Ovary (tissue), 10 donors: ENCODE data around the gene VKORC1L1. TPM values are rescaled to one million over a fixed set of nuclear protein-coding genes. Genes with fewer than 3 reads are reported as not detected.
"Not testable (repeated sequence)": the region's sequence is repeated elsewhere in the genome, so short reads cannot be mapped to it uniquely, and the experiment has no call there.

Experiments used
- DNase-seq, 5 donors: peaks; one replicate each; pipeline ENCODE4 v3.0.0-alpha.2; 2019 to 2020
- H3K27ac ChIP-seq, 2 donors: fragments of 200-600 bp; one replicate each; pipeline versions ENCODE4 v1.5.1 to v1.8.0; 2019 to 2022
- H3K27me3 ChIP-seq: fragments of 200-600 bp; one replicate; pipeline ENCODE4 v1.8.0; 2022
- H3K36me3 ChIP-seq: fragments of 200-600 bp; sonication (generic); one replicate; pipeline ENCODE4 v1.5.1; 2019
- H3K4me1 ChIP-seq: one replicate; pipeline ENCODE4 v1.8.1; 2013; ENCODE audit warnings: mild to moderate bottlenecking, moderate library complexity; ENCODE audit not compliant: insufficient read depth
- H3K4me3 ChIP-seq: fragments of 200-600 bp; sonication (generic); one replicate; pipeline ENCODE4 v1.5.1; 2017
- H3K9me3 ChIP-seq, 2 donors: fragments of 200-600 bp in 1 of 2; sonication (generic) in 1 of 2; one replicate each; pipeline versions ENCODE4 v1.5.1 to v1.8.1; 2013 to 2019; ENCODE audit warnings: mild to moderate bottlenecking in 1 of 2, moderate library complexity in 1 of 2
- EP300 ChIP-seq: sonication (generic); formaldehyde crosslinking; IDR thresholded peaks from one replicate; pipeline ENCODE4 v1.6.1; 2017; ENCODE audit warnings: antibody characterized with exemption
- POLR2A ChIP-seq: fragments of 450-650 bp; IDR thresholded peaks from one replicate; pipeline ENCODE4 v1.6.1; 2017; ENCODE audit warnings: antibody characterized with exemption, mild to moderate bottlenecking, moderate library complexity
- WGBS, 3 donors: extraction: QIAGEN DNeasy Blood & Tissue Kit in 1 of 3; methylation state at CpG; one replicate each; pipeline versions ENCODE4 v1.1.5 to v1.1.7; 2013 to 2017; 5-methylcytosine and 5-hydroxymethylcytosine counted together
- intact Hi-C, 4 donors: fragments of 100-400 bp; cut with DNase I; formaldehyde crosslinking; loops; one replicate each; pipeline versions ENCODE4 v1.11.0 to v1.15.1; 2022 to 2023
- long read RNA-seq, 3 donors: library from polyadenylated mRNA in 2 of 3; unstranded in 2 of 3; transcript quantifications; one replicate each; pipeline ENCODE4 v2.0.0 and lab custom pipeline, GENCODE V29; 2021 to 2026
- polyA plus RNA-seq, 2 donors: library from polyadenylated mRNA; stranded (reverse); fragments of 200-250 nt in 1 of 2; fragments of 350-450 nt in 1 of 2; fragmentation: Illumina TruSeq in 1 of 2; extraction: RNeasy Lipid Tissue Mini Kit (QIAGEN cat#74804) in 1 of 2; gene quantifications; one replicate each; pipeline ENCODE4 v1.2.3, GENCODE V29; 2013 to 2014
- total RNA-seq, 7 donors: library from RNA; depleted of rRNA in 2 of 7; stranded (reverse); fragments of >200 nt in 2 of 7; fragmentation: NEBNext Ultra II Directional in 3 of 7; extraction: Animal tissue kit (Norgen Biotek cat#: 25700) in 3 of 7; gene quantifications; one replicate each; pipeline versions ENCODE4 v1.1.0 to v1.2.4, GENCODE V29; 2016 to 2023
- TF ChIP-seq, protein P1 (sequence below), 3 donors: fragments of 450-650 bp in 2 of 3; fragments of 200-600 bp in 1 of 3; IDR thresholded peaks; one replicate each; pipeline versions ENCODE4 v1.5.1 to v1.8.0; 2016 to 2022; ENCODE audit warnings: antibody characterized with exemption in 3 of 3, mild to moderate bottlenecking in 1 of 3
- donor health status: DM: no; HTN: no; CAD: no; lungs with moderate emphysema.
- donor health status: DM: no; HTN: no; CAD: no.
- donor health status: Bipolar disorder and iron deficiency.
- donor health status: DM: yes; HTN: yes; CAD: no.
- donor health status: DM: no; HTN: no; CAD: no.
- donor health status: DM: yes; HTN: yes; CAD: no.

Gene VKORC1L1
- total RNA-seq: 10 to 100 TPM; 11.8 to 30.0 (median 24.8) TPM
- 10 to 100 TPM; 16.3 to 38.0 TPM for polyA plus RNA-seq
- long read RNA-seq, donor 1, full-length matches to known transcripts: 2 of 24 reads
- long read RNA-seq, donor 1, partial matches to known transcripts: 0 of 24 reads
- long read RNA-seq, donor 1, other reads (novel, unspliced or antisense): 22 of 24 reads
- long read RNA-seq, donor 2, full-length matches to known transcripts: 20 of 20 reads
- long read RNA-seq, donor 2, partial matches to known transcripts: 0 of 20 reads
- long read RNA-seq, donor 2, other reads (novel, unspliced or antisense): 0 of 20 reads
- long read RNA-seq, donor 3, full-length matches to known transcripts: 49 of 58 reads
- long read RNA-seq, donor 3, partial matches to known transcripts: 7 of 58 reads
- long read RNA-seq, donor 3, other reads (novel, unspliced or antisense): 2 of 58 reads

DNA sequence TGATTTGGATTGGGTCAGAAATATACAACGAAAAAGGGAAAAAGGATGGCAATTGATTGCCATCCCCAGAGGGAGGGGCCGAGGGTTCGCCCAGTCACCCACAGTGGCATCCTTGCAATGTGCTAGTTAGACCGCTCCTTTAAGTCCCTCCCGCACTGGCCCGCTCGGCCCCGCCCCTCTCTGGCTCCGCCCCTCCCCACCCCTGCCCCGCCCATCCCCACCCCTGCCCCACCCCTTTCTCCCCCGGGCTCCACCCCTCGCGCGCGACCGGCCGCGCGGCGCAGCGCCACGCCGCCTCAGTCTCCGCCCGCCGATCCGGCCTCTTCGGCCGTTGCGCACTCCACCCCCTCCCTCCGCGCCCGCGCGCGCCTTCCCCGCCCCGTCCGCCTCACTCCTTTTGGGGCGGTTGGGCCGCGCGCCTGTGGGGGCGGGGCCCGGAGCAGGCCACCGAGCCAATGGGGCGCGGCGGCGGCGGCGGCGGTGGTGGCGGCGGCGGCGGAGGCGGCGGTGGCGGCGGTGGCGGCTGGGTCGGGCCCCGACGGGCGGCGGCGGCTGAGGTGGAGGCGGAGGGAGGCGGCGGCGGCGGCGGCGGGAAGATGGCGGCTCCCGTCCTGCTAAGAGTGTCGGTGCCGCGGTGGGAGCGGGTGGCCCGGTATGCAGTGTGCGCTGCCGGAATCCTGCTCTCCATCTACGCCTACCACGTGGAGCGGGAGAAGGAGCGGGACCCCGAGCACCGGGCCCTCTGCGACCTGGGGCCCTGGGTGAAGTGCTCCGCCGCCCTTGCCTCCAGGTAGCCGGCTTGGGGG lies at the start of gene VKORC1L1:
VKORC1L1 (plus strand) TSS at position 299 of the 806 bp plus-strand sequence; CDS start at position 597, 298 bp downstream.
- Histone ChIP-seq H3K36me3 (no peaks in the 10 kb centered on the region), H3K27me3 (no peaks in the 10 kb centered on the region), H3K4me3 (peak within 1 kb of the TSS; percentile 100), H3K4me1 (peaks cover 2% of the 10 kb centered on the region), H3K9me3 (no peaks in the 10 kb centered on the region), H3K27ac (peak within 1 kb of the TSS; percentile 4 to 64)
- 0 to 1% (median 1%) methylated on average over 32 to 93 of the region's 94 CpGs for WGBS, 3 donors
- intact Hi-C loops: no loop called here
- TF ChIP-seq EP300: no peak
- peak; percentile 7 for TF ChIP-seq POLR2A
- DNase-seq: peak; percentile 94 to 97 (median 96)

DNA sequence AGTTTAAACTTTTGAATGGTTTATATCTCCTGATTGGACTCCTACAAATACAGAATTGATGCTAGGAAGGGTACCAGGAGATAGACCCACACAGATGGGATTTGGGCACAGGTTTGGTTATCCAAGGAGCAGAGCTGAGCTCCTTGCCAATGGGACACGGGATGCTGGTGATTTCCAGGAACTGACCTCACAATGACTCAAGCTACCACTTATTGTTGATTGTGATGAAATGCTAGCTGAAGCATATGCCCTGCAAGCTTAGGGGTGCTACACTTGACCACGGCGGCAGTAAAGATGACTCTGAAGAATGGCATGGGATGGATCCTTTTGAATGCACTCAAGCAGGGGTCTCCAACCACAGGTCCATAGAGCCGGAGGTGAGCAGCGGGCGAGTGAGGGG lies 45.5 kb upstream of the VKORC1L1 start:
- 90 to 95% (median 91%) methylated on average over 6 of the region's 6 CpGs for WGBS, 3 donors
- intact Hi-C loops: no loop called here
- no peak for TF ChIP-seq POLR2A
- no peak for TF ChIP-seq EP300
- TF ChIP-seq, protein P1, sequence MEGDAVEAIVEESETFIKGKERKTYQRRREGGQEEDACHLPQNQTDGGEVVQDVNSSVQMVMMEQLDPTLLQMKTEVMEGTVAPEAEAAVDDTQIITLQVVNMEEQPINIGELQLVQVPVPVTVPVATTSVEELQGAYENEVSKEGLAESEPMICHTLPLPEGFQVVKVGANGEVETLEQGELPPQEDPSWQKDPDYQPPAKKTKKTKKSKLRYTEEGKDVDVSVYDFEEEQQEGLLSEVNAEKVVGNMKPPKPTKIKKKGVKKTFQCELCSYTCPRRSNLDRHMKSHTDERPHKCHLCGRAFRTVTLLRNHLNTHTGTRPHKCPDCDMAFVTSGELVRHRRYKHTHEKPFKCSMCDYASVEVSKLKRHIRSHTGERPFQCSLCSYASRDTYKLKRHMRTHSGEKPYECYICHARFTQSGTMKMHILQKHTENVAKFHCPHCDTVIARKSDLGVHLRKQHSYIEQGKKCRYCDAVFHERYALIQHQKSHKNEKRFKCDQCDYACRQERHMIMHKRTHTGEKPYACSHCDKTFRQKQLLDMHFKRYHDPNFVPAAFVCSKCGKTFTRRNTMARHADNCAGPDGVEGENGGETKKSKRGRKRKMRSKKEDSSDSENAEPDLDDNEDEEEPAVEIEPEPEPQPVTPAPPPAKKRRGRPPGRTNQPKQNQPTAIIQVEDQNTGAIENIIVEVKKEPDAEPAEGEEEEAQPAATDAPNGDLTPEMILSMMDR (IDR thresholded peaks at IDR 0.05): no peak
- Histone ChIP-seq H3K4me1 (no peaks in the 10 kb centered on the region), H3K27me3 (no peaks in the 10 kb centered on the region), H3K9me3 (no peaks in the 10 kb centered on the region), H3K4me3 (no peak overlapping the region), H3K27ac (no peak overlapping the region), H3K36me3 (no peaks in the 10 kb centered on the region)
- no peak for DNase-seq

DNA sequence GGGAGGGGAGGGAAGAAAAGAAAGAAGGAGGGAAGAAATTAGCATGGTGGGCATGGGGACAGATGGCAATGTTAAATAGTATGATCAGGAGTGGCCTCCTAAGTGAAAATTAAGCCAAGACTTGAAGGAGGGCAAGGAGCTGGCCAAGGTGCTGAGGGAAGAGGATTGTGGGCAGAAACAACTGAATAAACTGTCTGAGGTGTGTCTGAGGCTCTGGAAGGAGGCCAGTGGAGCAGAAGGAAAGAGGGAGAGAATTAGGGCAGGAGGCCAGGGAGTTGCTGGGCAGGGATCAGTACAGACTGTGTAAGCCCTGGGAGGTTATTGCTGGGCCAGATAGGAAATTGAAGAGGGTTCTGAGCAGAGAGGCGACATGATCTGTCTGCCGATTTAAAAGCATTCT lies 40.6 kb upstream of the VKORC1L1 start:
- no peak for DNase-seq
- intact Hi-C loops: no loop called here
- WGBS, 3 donors: 87 to 90% (median 87%) methylated on average over 2 of the region's 2 CpGs
- H3K27ac ChIP-seq: no peak overlapping the region
- H3K4me3 ChIP-seq: no peak overlapping the region
- H3K36me3 ChIP-seq: no peaks in the 10 kb centered on the region
- H3K9me3 ChIP-seq: no peaks in the 10 kb centered on the region
- H3K27me3 ChIP-seq: no peaks in the 10 kb centered on the region
- no peaks in the 10 kb centered on the region for H3K4me1 ChIP-seq
- no peak for TF ChIP-seq POLR2A
- TF ChIP-seq, protein P1 (IDR thresholded peaks at IDR 0.05): no peak

DNA sequence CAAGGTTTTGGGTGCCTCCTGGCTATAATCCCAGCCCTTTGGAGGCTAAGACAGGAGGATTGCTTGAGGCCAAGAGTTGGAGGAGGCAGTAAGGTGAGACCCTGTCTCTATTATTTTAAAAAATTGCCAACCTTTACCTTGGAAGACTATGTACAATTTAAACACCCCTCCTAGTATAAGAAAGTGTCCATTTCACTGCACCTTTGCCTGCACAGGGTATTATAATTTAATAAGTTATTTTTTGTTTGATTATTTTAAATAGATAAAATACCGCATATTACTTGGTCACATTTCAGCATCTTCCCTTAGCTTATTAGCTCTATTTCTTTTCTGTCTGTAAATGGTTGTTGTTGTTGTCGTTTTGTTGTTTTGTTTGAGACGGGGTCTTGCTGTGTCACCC lies 36.2 kb upstream of the VKORC1L1 start:
- intact Hi-C loops, H3K36me3 ChIP-seq, H3K4me3 ChIP-seq, H3K9me3 ChIP-seq, H3K4me1 ChIP-seq, H3K27ac ChIP-seq, DNase-seq, H3K27me3 ChIP-seq: not testable (repeated sequence)
- WGBS, 3 donors: 84 to 92% (median 89%) methylated on average over 3 of the region's 3 CpGs

DNA sequence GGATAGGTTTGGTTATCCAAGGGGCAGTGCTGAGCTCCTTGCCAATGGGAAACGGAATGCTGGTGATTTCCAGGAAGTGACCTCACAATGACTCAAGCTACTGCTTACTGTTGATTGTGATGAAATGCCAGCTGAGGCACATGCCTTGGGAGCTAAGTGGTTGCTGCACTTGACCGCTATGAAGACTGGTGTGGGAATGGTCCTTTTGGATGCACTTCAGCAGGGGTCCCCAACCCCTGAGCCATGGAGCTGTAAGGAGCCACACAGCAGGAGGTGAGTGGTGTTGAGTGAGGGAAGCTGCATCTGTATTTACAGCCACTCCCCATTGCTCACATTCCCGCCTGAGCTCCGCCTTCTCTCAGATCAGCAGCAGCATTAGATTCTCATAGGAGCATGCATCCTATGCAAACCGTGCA lies 35.3 kb upstream of the VKORC1L1 start:
- H3K4me1 ChIP-seq, H3K36me3 ChIP-seq, H3K27ac ChIP-seq, H3K27me3 ChIP-seq, H3K9me3 ChIP-seq, DNase-seq, H3K4me3 ChIP-seq, intact Hi-C loops: not testable (repeated sequence)
- WGBS, 3 donors: 85 to 90% (median 87%) methylated on average over 5 of the region's 5 CpGs

DNA sequence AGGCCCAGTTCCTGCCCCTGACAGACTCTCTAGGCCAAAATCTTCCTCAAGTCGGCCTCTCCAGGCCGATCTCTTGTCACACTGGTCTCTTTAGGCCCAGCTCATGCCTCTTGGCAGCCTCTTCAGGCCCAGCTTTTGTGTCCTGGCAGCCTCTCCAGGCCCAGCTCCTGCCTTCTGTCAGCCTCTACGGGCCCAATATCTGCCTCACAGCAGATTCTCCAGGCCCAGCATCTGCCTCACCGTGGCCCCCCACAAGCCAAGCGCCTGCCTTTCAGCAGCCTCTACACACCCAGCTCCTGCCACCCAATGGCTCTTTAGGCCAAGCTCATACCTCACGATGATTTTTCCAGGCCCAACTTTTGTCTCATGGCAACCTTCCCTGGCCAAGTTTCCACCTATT lies 33.0 kb upstream of the VKORC1L1 start:
- WGBS, 3 donors: 91 to 95% (median 94%) methylated on average over 6 of the region's 6 CpGs
- Histone ChIP-seq H3K4me3 (no peak overlapping the region), H3K36me3 (no peaks in the 10 kb centered on the region), H3K27me3 (no peaks in the 10 kb centered on the region), H3K4me1 (no peaks in the 10 kb centered on the region), H3K27ac (no peak overlapping the region), H3K9me3 (no peaks in the 10 kb centered on the region)
- intact Hi-C loops: no loop called here
- no peak for DNase-seq
- TF ChIP-seq EP300 (no peak), POLR2A (no peak)
- TF ChIP-seq, protein P1 (IDR thresholded peaks at IDR 0.05): no peak
